DMS79 (cell line): Measurements from ENCODE around the gene G6PC2.

Experiments
- DNase-seq: peaks from one replicate; lab custom pipeline; 2025; lab: John Stamatoyannopoulos, UW

Gene G6PC2

DNA sequence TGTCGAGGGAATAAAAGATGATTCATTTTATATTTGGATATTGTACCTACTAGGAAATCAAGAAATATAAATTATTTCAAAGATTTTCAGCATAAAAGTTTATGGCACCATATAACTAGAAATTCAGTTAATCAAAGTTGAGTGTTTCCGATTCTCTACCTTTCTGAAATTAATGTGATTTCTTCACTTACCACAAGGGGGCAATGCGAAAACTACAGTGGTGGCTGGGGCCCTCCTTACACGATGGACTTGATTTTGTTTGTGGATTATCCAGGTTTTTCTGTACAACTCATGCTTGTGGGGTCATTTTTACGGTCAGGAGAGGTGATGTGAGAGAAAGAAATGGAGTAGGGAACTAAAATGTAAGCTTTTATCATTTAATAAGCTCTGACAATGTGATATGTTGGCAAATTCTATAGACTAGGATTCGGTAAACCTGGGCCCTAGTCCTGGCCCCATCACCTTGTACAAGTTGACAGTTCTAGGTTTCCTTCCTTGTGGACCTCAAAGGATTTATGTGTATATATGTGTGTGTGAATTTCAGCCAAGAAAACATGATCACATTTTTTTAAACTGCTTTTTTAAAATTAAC lies 47.6 kb downstream of the G6PC2 start:
- DNase-seq: no peak

DNA sequence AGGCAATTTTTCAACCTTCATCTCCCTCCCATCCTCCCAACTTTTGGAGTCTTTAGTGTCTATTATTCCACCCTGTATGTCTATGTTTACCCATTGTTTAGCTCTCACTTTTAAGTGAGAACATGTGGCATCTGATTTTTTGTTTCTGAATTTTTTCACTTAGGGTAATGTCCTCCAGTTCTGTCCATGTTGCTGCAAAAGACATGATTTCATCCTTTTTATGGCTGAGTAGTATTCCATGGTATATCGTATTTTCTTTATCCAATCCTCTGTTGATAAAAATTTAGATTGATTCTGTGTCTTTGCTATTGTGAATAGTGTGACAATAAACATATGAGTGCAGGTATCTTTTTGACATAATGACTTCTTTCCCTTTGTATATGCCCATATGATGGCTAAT lies 48.2 kb downstream of the G6PC2 start:
- no peak for DNase-seq

DNA sequence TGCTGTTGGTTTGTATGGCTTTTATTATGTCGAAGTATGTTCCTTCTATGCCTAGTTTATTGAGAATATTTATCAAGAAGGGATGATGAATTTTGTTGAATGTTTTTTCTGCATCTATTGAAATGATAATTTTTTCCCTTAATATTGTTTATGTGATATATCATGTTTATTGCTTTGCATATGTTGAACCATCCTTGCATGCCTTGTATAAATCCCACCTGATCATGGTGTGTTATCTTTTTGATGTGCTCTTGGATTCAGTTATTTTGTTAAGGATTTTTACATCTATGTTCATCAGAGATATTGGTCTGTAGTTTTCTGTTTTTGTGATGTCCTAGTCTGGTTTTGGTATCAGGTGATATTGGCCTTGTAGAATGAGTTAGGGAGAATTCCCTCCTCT lies 50.8 kb downstream of the G6PC2 start:
- DNase-seq: no peak

DNA sequence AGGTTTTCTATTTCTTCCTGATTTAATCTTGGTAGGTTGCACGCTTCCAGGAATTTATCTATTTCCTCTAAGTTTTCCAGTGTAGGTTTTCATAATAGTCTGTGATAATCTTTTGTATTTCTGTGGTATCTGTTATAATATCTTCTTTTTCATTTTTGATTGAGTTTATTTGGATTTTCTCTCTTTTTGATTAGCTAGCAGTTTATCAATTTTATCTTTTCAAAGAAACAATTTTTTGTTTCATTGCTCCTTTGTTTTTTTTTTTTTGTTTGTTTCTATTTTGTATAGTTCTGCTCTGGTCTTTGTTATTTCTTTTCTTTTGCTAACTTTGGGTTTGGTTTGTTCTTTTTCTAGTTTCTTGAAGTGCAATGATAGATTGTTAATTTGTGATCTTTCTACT lies 51.3 kb downstream of the G6PC2 start:
- DNase-seq: no peak

DNA sequence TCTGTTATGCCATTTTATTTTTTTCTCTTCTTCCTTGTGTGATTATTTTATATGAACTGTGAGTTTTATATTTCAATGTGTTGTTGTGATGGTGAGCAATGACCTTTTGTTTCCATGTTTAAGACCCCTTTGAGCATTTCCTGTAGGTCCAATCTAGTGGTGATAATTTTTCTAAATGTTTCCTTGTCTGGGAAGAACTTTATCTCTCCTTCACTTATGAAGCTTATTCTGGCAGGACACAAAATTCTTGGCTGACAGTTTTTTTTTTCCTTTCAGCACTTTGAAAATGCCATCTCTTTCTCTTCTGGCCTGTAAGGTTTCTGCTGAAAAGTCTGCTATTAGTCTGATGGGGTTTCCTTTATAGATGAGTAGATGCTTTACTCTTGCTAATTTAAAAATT lies 53.2 kb downstream of the G6PC2 start:
- DNase-seq: no peak

DNA sequence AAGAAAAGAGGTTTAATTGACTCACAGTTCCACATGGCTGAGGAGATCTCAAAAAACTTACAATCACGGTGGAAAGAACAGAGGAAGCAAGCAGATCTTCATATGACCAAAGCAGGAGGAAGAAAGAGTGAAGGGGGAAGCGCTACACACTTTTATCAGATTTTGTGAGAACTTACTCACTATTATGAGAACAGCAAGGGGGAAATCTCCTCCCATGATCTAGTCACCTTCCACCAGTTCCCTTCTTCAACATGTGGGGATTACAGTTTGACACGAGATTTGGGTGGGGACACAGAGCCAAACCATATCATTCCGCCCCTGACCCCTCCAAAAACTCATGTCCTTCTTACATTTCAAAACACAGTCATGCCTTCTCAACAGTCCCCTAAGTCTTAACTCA lies 54.2 kb downstream of the G6PC2 start:
- no peak for DNase-seq

DNA sequence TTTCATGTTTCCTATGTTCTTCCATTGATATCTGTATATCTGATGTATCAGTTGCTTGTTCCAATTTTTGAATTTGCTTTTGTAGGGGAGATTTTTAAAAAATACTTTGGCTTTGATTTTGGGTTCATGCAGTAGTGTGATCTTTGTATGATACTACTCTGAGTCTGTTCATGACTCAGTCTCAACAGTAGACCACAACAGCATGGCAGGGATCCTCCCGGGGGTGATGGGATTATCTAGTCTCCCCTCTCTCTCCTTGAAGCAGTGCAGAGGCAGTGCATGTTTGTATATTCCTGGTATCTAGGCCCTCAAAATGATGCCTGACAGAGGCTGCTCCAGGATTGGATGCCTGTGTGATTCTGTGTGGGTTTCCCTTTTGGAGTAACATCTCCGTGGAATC lies 55.3 kb downstream of the G6PC2 start:
- no peak for DNase-seq
